Smooth muscle cell (in vitro differentiated cells): Measurements from ENCODE around the gene RBM19. TPM values are rescaled to one million over a fixed set of nuclear protein-coding genes. Genes with fewer than 3 reads are reported as not detected.

Experiments
- DNase-seq: peaks from one replicate; lab custom pipeline; 2025; ENCODE audit not compliant: unreplicated experiment; lab: John Stamatoyannopoulos, UW
- H2AFZ ChIP-seq: fragments of 200-600 bp; sonication (generic); 2 replicates; pipeline ENCODE4 v1.6.0; 2016; ENCODE audit warnings: antibody characterized with exemption, low read depth, mild to moderate bottlenecking
- H3F3A ChIP-seq: fragments of 200-600 bp; sonication (generic); 2 replicates; pipeline ENCODE4 v1.6.0; 2017; ENCODE audit warnings: antibody characterized with exemption, low read depth
- H3K27ac ChIP-seq: fragments of 200-600 bp; sonication (generic); 2 replicates; pipeline ENCODE4 v1.5.1; 2016; ENCODE audit warnings: low read depth, mild to moderate bottlenecking
- H3K27me3 ChIP-seq: fragments of 200-600 bp; sonication (generic); 2 replicates; pipeline ENCODE4 v1.6.1; 2016; ENCODE audit warnings: low read depth, mild to moderate bottlenecking
- H3K36me3 ChIP-seq: fragments of 200-600 bp; sonication (generic); 2 replicates; pipeline ENCODE4 v1.5.1; 2016; ENCODE audit warnings: low read depth
- H3K4me1 ChIP-seq: fragments of 200-600 bp; sonication (generic); 2 replicates; pipeline ENCODE4 v1.5.1; 2016; ENCODE audit warnings: low read depth
- H3K4me2 ChIP-seq: fragments of 200-600 bp; sonication (generic); 2 replicates; pipeline ENCODE4 v1.6.0; 2016; ENCODE audit warnings: mild to moderate bottlenecking
- H3K4me3 ChIP-seq: fragments of 200-600 bp; sonication (generic); 2 replicates; pipeline ENCODE4 v1.5.1; 2016; ENCODE audit warnings: mild to moderate bottlenecking
- H3K79me2 ChIP-seq: fragments of 200-600 bp; sonication (generic); 2 replicates; pipeline ENCODE4 v1.6.0; 2016; ENCODE audit warnings: low read depth, mild to moderate bottlenecking
- H3K9ac ChIP-seq: fragments of 200-600 bp; sonication (generic); 2 replicates; pipeline ENCODE4 v1.6.0; 2016; ENCODE audit warnings: low read depth
- H3K9me3 ChIP-seq: fragments of 200-600 bp; sonication (generic); replicated peaks from 2 replicates; pipeline ENCODE4 v1.5.1; 2016; ENCODE audit warnings: low read depth
- H4K20me1 ChIP-seq: fragments of 200-600 bp; sonication (generic); 2 replicates; pipeline ENCODE4 v1.6.0; 2016; ENCODE audit warnings: low read depth
- WGBS: methylation state at CpG from one replicate; pipeline ENCODE4 v1.1.7; 2016; ENCODE audit warnings: low lambda C conversion rate; 5-methylcytosine and 5-hydroxymethylcytosine counted together
- polyA plus RNA-seq: library from polyadenylated mRNA; unstranded; fragments of >200 nt; fragmentation: Nextera tagmentation; extraction: Ambion mirVana; gene quantifications from 2 replicates; pipeline ENCODE4 v1.2.1, GENCODE V29; 2016
- total RNA-seq: library from RNA; depleted of rRNA; stranded (reverse); fragments of >200 nt; gene quantifications from 2 replicates; pipeline ENCODE4 v1.2.3, GENCODE V29; 2014
- TF ChIP-seq, protein P1 (sequence below): fragments of 200-600 bp; sonication (generic); IDR thresholded peaks from 2 replicates; pipeline ENCODE4 v1.5.1; 2017; ENCODE audit warnings: borderline replicate concordance, mild to moderate bottlenecking, antibody characterized with exemption; ENCODE audit not compliant: insufficient read depth, poor library complexity, severe bottlenecking

RBM19 gene
- total and polyA plus RNA-seq, 2 experiments from 2014 or later: 12.8 to 15.9 TPM

GRCh38 chr12:113932381-113933196 lies 33.5 kb downstream of the RBM19 start:
- peak; percentile 47 for DNase-seq
- Histone ChIP-seq H3F3A (peaks cover 9% of the 10 kb centered on the region), H3K4me3 (no peak overlapping the region), H3K4me2 (peak overlapping the region; percentile 58), H3K27me3 (no peaks in the 10 kb centered on the region), H3K79me2 (no peaks in the 10 kb centered on the region), H3K9me3 (no peaks in the 10 kb centered on the region), H2AFZ (no peak overlapping the region), H3K27ac (peak overlapping the region; percentile 97), H4K20me1 (no peaks in the 10 kb centered on the region), H3K9ac (peak overlapping the region; percentile 85), H3K36me3 (no peaks in the 10 kb centered on the region), H3K4me1 (peaks cover 37% of the 10 kb centered on the region)
- TF ChIP-seq, protein P1, sequence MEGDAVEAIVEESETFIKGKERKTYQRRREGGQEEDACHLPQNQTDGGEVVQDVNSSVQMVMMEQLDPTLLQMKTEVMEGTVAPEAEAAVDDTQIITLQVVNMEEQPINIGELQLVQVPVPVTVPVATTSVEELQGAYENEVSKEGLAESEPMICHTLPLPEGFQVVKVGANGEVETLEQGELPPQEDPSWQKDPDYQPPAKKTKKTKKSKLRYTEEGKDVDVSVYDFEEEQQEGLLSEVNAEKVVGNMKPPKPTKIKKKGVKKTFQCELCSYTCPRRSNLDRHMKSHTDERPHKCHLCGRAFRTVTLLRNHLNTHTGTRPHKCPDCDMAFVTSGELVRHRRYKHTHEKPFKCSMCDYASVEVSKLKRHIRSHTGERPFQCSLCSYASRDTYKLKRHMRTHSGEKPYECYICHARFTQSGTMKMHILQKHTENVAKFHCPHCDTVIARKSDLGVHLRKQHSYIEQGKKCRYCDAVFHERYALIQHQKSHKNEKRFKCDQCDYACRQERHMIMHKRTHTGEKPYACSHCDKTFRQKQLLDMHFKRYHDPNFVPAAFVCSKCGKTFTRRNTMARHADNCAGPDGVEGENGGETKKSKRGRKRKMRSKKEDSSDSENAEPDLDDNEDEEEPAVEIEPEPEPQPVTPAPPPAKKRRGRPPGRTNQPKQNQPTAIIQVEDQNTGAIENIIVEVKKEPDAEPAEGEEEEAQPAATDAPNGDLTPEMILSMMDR: no peak
- 43% methylated on average over 14 of the region's 14 CpGs for WGBS

DNA sequence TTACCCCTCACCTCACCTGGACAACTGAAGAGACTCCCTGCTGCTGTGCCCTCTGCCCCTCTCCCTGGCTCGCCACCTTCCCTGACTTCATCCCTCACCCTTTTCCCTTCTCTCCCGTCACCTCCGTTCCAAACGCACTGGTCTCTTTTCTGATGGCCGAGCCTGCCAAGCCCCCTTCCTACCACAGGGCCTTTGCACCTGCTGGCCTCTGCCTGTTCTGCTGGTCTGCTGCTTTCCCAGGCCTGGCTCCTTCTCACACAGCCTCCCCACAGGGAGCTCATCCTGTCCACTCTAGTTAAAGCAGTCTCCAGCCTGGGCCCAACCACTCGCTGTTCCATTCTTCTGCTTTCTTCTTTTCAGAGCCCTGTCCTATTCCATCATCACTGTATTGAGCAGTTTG lies 34.6 kb downstream of the RBM19 start:
- Histone ChIP-seq H3K4me3 (no peak overlapping the region), H3K4me1 (peaks cover 37% of the 10 kb centered on the region), H3K9me3 (no peaks in the 10 kb centered on the region), H3K9ac (no peak overlapping the region), H4K20me1 (no peaks in the 10 kb centered on the region), H3F3A (peaks cover 9% of the 10 kb centered on the region), H3K79me2 (no peaks in the 10 kb centered on the region), H3K36me3 (no peaks in the 10 kb centered on the region), H3K27me3 (no peaks in the 10 kb centered on the region), H3K27ac (peak overlapping the region; percentile 97), H2AFZ (no peak overlapping the region), H3K4me2 (no peak overlapping the region)
- DNase-seq: no peak
- TF ChIP-seq, protein P1: no peak
- WGBS: 92% methylated on average over 6 of the region's 6 CpGs

- peaks cover 5% of the 10 kb centered on the region for H3F3A ChIP-seq
- no peaks in the 10 kb centered on the region for H3K27me3 ChIP-seq
- no peak overlapping the region for H3K4me3 ChIP-seq
- H2AFZ ChIP-seq: no peak overlapping the region
- no peaks in the 10 kb centered on the region for H4K20me1 ChIP-seq
- H3K4me1 ChIP-seq: peaks cover 37% of the 10 kb centered on the region
- H3K4me2 ChIP-seq: no peak overlapping the region
- H3K27ac ChIP-seq: no peak overlapping the region
- DNase-seq: no peak
- 97% methylated on average over 4 of the region's 4 CpGs for WGBS
- TF ChIP-seq, protein P1: no peak
- H3K9ac ChIP-seq: no peak overlapping the region
- no peaks in the 10 kb centered on the region for H3K9me3 ChIP-seq
- H3K79me2 ChIP-seq: no peaks in the 10 kb centered on the region
- no peaks in the 10 kb centered on the region for H3K36me3 ChIP-seq
Measured at GRCh38 chr12:113930249-113930648, 35.9 kb downstream of the RBM19 start.
